Measurements from ENCODE around the gene CDC7. TPM values are rescaled to one million over a fixed set of nuclear protein-coding genes. Genes with fewer than 3 reads are reported as not detected.
"Not testable (repeated sequence)": the region's sequence is repeated elsewhere in the genome, so short reads cannot be mapped to it uniquely, and the experiment has no call there.

Gene CDC7
- polyA plus RNA-seq, 1 of the 3 experiments (the other 2 are of a cell fraction): 2.6 TPM

DNA sequence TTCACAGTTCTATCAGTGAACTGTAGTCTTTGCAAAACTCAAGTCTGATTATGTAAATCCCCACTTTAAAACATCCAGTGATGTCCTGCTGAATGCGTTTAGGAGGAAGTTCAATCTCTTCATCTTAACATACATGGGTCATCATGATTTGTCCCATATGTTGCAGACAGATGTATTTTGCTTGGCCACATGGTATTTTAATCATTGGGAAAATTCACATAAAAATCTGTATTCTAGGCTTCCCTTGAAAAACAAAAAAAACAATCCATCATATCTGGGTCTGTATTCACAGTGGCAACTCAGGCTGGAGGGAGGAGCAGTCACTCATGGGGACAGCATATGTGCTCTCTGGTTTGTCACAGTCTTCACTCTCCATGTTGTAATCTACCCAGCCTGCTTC is 44.8 kb upstream of the CDC7 start:
- 22% methylated on average over 1 of the region's 1 CpG for WGBS (ENCODE audit: low lambda C conversion rate)
- no peak for DNase-seq
- POLR2A ChIA-PET: no interaction called here

DNA sequence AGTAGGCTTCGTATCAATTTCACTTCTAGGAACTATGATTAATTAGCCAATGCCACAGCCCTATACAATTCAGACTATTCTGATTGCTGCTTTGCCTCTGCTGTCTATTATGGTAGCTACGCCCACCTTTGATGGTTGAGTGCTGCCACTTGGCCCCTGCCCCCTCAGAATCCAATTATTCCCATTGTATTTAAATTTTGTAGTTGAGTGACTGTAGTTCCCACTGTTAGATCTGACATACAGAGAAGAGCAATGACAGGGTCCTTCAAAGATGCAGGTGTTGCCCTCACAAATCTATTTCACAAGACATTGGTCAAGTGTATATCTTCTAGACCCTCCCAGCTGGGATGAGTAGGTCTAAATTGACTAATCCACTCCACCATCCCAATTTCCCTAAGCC is 35.3 kb upstream of the CDC7 start:
- DNase-seq; H3K27ac ChIP-seq (ENCODE audit: low read depth in 2 of 2, low read length in 1 of 2); H4K20me1 ChIP-seq (ENCODE audit: insufficient read depth); H3K27me3 ChIP-seq (ENCODE audit: insufficient read depth); CTCF ChIA-PET; POLR2A ChIA-PET; H3K9me3 ChIP-seq; H3F3A ChIP-seq (replicated peaks; ENCODE audit: insufficient read depth); H2AFZ ChIP-seq (ENCODE audit: low read depth); H3K4me3 ChIP-seq (ENCODE audit: low read depth in 2 of 2, low read length in 1 of 2); H3K9me2 ChIP-seq; H3K79me2 ChIP-seq (ENCODE audit: insufficient read depth); H3K36me3 ChIP-seq (replicated peaks in 1 of 2; ENCODE audit: control insufficient read depth in 1 of 2, insufficient read depth in 2 of 2, low read length in 1 of 2); H3K9ac ChIP-seq; H3K4me1 ChIP-seq (ENCODE audit: control insufficient read depth in 1 of 2, insufficient read depth in 2 of 2, low read depth in 1 of 2, low read length in 1 of 2); H3K4me2 ChIP-seq: not testable (repeated sequence)
- WGBS (ENCODE audit: low lambda C conversion rate): 20% methylated on average over 2 of the region's 2 CpGs

More for the DNA sequence above, 44.8 kb upstream of the CDC7 start:
- no peak overlapping the region for H3K9ac ChIP-seq
- no peak overlapping the region for H3K4me3 ChIP-seq (ENCODE audit: low read depth in 2 of 2, low read length in 1 of 2)
- no peaks in the 10 kb centered on the region for H3K9me3 ChIP-seq
- TF ChIP-seq RFX5 (IDR thresholded peaks at IDR 0.05; ENCODE audit: low read length): no peak
- no peak for TF ChIP-seq NFIC (IDR thresholded peaks at IDR 0.05; ENCODE audit: borderline replicate concordance)
- TF ChIP-seq MEF2A (IDR thresholded peaks at IDR 0.05; ENCODE audit: borderline replicate concordance, low read depth): no peak
- TF ChIP-seq GABPA (IDR thresholded peaks at IDR 0.05; ENCODE audit: low read depth): no peak
- TF ChIP-seq, protein P1, sequence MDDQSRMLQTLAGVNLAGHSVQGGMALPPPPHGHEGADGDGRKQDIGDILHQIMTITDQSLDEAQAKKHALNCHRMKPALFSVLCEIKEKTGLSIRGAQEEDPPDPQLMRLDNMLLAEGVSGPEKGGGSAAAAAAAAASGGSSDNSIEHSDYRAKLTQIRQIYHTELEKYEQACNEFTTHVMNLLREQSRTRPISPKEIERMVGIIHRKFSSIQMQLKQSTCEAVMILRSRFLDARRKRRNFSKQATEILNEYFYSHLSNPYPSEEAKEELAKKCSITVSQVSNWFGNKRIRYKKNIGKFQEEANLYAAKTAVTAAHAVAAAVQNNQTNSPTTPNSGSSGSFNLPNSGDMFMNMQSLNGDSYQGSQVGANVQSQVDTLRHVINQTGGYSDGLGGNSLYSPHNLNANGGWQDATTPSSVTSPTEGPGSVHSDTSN (IDR thresholded peaks at IDR 0.05): no peak
- TF ChIP-seq, protein P2, sequence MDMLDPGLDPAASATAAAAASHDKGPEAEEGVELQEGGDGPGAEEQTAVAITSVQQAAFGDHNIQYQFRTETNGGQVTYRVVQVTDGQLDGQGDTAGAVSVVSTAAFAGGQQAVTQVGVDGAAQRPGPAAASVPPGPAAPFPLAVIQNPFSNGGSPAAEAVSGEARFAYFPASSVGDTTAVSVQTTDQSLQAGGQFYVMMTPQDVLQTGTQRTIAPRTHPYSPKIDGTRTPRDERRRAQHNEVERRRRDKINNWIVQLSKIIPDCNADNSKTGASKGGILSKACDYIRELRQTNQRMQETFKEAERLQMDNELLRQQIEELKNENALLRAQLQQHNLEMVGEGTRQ (IDR thresholded peaks at IDR 0.05; ENCODE audit: borderline replicate concordance, low read depth, low read length): no peak
- no peak for TF ChIP-seq SIN3A (IDR thresholded peaks at IDR 0.05; ENCODE audit: borderline replicate concordance, low read depth, low read length)
- no peak for TF ChIP-seq MXI1 (IDR thresholded peaks at IDR 0.05; ENCODE audit: low read depth, low read length)
- no peak for TF ChIP-seq YY1 (IDR thresholded peaks at IDR 0.05; ENCODE audit: low read depth)
- TF ChIP-seq RCOR1 (IDR thresholded peaks at IDR 0.05; ENCODE audit: low read length): no peak
- no peak for TF ChIP-seq SMC3 (IDR thresholded peaks at IDR 0.05; ENCODE audit: low read depth, low read length)
- TF ChIP-seq MAX (IDR thresholded peaks at IDR 0.05; ENCODE audit: low read depth): no peak
- TF ChIP-seq, protein P3, sequence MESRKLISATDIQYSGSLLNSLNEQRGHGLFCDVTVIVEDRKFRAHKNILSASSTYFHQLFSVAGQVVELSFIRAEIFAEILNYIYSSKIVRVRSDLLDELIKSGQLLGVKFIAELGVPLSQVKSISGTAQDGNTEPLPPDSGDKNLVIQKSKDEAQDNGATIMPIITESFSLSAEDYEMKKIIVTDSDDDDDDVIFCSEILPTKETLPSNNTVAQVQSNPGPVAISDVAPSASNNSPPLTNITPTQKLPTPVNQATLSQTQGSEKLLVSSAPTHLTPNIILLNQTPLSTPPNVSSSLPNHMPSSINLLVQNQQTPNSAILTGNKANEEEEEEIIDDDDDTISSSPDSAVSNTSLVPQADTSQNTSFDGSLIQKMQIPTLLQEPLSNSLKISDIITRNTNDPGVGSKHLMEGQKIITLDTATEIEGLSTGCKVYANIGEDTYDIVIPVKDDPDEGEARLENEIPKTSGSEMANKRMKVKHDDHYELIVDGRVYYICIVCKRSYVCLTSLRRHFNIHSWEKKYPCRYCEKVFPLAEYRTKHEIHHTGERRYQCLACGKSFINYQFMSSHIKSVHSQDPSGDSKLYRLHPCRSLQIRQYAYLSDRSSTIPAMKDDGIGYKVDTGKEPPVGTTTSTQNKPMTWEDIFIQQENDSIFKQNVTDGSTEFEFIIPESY (IDR thresholded peaks at IDR 0.05; ENCODE audit: borderline replicate concordance, low read depth): no peak
- no peak for TF ChIP-seq FOSL2 (IDR thresholded peaks at IDR 0.05; ENCODE audit: borderline replicate concordance, low read depth)
- TF ChIP-seq, protein P4, sequence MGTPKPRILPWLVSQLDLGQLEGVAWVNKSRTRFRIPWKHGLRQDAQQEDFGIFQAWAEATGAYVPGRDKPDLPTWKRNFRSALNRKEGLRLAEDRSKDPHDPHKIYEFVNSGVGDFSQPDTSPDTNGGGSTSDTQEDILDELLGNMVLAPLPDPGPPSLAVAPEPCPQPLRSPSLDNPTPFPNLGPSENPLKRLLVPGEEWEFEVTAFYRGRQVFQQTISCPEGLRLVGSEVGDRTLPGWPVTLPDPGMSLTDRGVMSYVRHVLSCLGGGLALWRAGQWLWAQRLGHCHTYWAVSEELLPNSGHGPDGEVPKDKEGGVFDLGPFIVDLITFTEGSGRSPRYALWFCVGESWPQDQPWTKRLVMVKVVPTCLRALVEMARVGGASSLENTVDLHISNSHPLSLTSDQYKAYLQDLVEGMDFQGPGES (IDR thresholded peaks at IDR 0.05; ENCODE audit: low read depth, low read length): no peak
- TF ChIP-seq CHD2 (IDR thresholded peaks at IDR 0.05; ENCODE audit: low read length, partially characterized antibody): no peak
- TF ChIP-seq RXRA (IDR thresholded peaks at IDR 0.05; ENCODE audit: borderline replicate concordance, low read depth): no peak
- no peak overlapping the region for H3K27ac ChIP-seq (ENCODE audit: low read depth in 2 of 2, low read length in 1 of 2)
- H3K27me3 ChIP-seq (ENCODE audit: insufficient read depth): no peaks in the 10 kb centered on the region
- H3F3A ChIP-seq (replicated peaks; ENCODE audit: insufficient read depth): no peaks in the 10 kb centered on the region
- peaks cover 0 to 4% of the 10 kb centered on the region in 2 experiments; a peak in 2 of 4 replicates for H3K4me1 ChIP-seq (ENCODE audit: control insufficient read depth in 1 of 2, insufficient read depth in 2 of 2, low read depth in 1 of 2, low read length in 1 of 2)
- no peaks in the 10 kb centered on the region for H3K9me2 ChIP-seq
- H2AFZ ChIP-seq (ENCODE audit: low read depth): no peak overlapping the region
- H4K20me1 ChIP-seq (ENCODE audit: insufficient read depth): no peaks in the 10 kb centered on the region
- H3K79me2 ChIP-seq (ENCODE audit: insufficient read depth): no peaks in the 10 kb centered on the region
- no peaks in the 10 kb centered on the region for H3K36me3 ChIP-seq (replicated peaks in 1 of 2; ENCODE audit: control insufficient read depth in 1 of 2, insufficient read depth in 2 of 2, low read length in 1 of 2)
- CTCF ChIA-PET: no interaction called here
- no peak overlapping the region for H3K4me2 ChIP-seq

Measured in SK-N-SH (cell line).